22Rv1 (cell line): ENCODE results near the gene ANKRD6.

Source experiments
- ZFX ChIP-seq: fragments of 450-650 bp; IDR thresholded peaks from 2 replicates; pipeline ENCODE4 v1.6.1; 2017; ENCODE audit warnings: antibody characterized with exemption, borderline replicate concordance
- TF ChIP-seq, protein P1 (sequence below): fragments of 450-650 bp; IDR thresholded peaks from 2 replicates; pipeline ENCODE4 v1.5.1; 2017; ENCODE audit warnings: mild to moderate bottlenecking

DNA sequence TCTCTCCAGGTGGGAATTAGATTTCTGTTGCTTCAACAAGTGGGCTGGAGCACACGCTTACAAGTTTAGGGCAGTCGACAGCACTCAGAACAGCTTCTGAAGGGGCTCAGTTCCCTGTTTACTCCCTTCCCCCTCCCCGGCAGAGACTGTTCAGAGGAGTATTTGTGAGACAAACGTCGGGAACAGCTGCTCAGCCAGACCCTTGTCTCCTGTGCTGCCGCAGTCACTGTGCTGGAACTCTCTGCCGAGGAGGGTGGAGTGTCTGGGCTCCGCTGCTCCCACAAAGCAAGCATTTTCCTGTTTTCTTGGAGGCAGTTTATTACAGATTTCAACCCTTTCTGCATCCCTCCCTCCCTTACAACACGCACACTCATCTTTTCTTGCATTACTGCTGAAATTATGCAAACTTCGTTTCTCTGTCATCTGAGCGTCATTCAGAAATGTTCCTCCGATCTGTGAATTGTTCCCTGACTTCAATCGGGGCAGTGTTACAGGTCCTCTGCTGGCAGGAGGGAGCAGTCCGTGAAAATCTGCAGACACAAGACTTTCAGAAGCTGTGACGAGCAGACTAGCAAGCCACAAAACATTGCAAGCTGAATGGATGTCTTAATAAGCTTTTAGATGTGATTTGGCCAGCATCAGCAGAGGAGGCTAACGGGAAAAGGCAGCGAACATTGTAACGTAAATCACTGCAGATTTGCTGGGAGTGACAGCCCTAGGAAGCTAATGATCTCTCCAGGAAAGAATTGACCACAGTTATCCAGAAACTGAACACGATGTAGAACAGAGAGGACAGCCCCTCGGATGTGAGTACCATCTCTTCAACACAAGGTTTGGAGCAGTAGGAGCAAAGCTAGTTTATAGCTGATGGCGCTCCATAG is 129.4 kb downstream of the ANKRD6 start:
- TF ChIP-seq, protein P1, sequence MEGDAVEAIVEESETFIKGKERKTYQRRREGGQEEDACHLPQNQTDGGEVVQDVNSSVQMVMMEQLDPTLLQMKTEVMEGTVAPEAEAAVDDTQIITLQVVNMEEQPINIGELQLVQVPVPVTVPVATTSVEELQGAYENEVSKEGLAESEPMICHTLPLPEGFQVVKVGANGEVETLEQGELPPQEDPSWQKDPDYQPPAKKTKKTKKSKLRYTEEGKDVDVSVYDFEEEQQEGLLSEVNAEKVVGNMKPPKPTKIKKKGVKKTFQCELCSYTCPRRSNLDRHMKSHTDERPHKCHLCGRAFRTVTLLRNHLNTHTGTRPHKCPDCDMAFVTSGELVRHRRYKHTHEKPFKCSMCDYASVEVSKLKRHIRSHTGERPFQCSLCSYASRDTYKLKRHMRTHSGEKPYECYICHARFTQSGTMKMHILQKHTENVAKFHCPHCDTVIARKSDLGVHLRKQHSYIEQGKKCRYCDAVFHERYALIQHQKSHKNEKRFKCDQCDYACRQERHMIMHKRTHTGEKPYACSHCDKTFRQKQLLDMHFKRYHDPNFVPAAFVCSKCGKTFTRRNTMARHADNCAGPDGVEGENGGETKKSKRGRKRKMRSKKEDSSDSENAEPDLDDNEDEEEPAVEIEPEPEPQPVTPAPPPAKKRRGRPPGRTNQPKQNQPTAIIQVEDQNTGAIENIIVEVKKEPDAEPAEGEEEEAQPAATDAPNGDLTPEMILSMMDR = no peak
- no peak for TF ChIP-seq ZFX
